Retinal pigment epithelial cell (primary cell): ENCODE data around the gene L3MBTL4.

ENCODE experiments used
- DNase-seq: peaks from one replicate; pipeline ENCODE4 v3.0.0-alpha.2; 2010; ENCODE audit warnings: low read depth
- H3K4me3 ChIP-seq: 2 replicates; pipeline ENCODE4 v1.5.1; 2011; ENCODE audit warnings: mild to moderate bottlenecking, low read length, control low read depth, moderate library complexity
- TF ChIP-seq, protein P1 (sequence below): conservative IDR thresholded peaks from 2 replicates; pipeline ENCODE4 v1.5.1; 2011; ENCODE audit warnings: low read depth, low read length, control low read depth, inconsistent platforms

Gene L3MBTL4

GRCh38 chr18:5914951-5915350 lies 499.8 kb downstream of the L3MBTL4 start:
- H3K4me3 ChIP-seq: no peak overlapping the region
- DNase-seq: no peak
- TF ChIP-seq, protein P1, sequence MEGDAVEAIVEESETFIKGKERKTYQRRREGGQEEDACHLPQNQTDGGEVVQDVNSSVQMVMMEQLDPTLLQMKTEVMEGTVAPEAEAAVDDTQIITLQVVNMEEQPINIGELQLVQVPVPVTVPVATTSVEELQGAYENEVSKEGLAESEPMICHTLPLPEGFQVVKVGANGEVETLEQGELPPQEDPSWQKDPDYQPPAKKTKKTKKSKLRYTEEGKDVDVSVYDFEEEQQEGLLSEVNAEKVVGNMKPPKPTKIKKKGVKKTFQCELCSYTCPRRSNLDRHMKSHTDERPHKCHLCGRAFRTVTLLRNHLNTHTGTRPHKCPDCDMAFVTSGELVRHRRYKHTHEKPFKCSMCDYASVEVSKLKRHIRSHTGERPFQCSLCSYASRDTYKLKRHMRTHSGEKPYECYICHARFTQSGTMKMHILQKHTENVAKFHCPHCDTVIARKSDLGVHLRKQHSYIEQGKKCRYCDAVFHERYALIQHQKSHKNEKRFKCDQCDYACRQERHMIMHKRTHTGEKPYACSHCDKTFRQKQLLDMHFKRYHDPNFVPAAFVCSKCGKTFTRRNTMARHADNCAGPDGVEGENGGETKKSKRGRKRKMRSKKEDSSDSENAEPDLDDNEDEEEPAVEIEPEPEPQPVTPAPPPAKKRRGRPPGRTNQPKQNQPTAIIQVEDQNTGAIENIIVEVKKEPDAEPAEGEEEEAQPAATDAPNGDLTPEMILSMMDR: no peak

GRCh38 chr18:5914016-5914415 lies 500.7 kb downstream of the L3MBTL4 start:
- no peak overlapping the region for H3K4me3 ChIP-seq
- TF ChIP-seq, protein P1: no peak
- no peak for DNase-seq

DNA sequence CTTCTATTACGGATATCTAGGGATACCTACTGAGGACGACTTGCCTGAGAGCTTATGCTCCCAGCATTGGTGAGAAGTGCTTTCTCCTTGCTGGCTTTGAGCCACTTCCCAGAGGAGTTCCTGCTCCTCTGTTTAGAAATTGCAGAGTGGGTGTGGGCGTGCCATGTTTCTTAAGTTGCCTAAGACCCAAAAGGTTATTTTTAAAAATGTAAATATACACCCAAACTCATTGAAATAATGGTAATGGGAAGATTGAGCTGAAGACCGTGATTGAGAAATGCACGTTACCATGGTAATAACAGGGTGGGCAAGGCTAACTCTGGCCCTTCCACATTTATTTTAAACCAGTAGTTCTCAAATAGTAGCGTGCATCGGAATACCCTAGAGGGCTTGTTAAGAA lies 502.1 kb downstream of the L3MBTL4 start:
- no peak for DNase-seq
- TF ChIP-seq, protein P1: no peak
- H3K4me3 ChIP-seq: no peak overlapping the region

DNA sequence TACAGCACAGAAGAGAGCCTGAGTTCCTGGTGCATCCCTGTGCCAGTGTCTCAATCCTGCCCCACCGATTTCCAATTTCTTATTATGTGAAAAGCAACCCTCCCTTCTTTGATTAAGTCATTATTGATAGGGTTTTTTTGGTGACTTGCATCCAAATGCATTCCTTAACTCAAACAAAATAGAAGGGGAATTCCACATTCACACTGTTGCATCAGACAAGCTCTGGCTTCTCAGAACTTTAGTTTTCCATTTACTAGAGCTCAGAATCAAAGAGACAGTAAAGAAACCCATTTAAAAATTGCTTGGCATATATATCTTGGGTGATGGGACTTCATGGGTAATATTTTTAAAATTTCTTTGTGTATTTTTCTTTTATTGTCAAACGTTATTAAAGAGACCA lies 505.6 kb downstream of the L3MBTL4 start:
- no peak overlapping the region for H3K4me3 ChIP-seq
- TF ChIP-seq, protein P1: no peak
- no peak for DNase-seq
